H1 (cell line): ENCODE results near the gene GFM1.
A peak's percentile ranks its signal among the peaks of the same experiment; 100 is the strongest.

ENCODE experiments used
- CEBPB ChIP-seq: IDR thresholded peaks from 2 replicates; pipeline ENCODE4 v1.6.1; 2012; ENCODE audit warnings: low read depth, low read length
- FOSL1 ChIP-seq: IDR thresholded peaks from 2 replicates; pipeline ENCODE4 v1.6.1; 2011; ENCODE audit warnings: mild to moderate bottlenecking, low read depth, low read length, moderate library complexity; ENCODE audit not compliant: insufficient read depth
- USF2 ChIP-seq: IDR thresholded peaks from 2 replicates; pipeline ENCODE4 v1.6.1; 2011; ENCODE audit warnings: low read length, improper control_type of control experiment
- YY1 ChIP-seq: IDR thresholded peaks from 2 replicates; pipeline ENCODE4 v1.6.1; 2011; ENCODE audit warnings: low read depth, mild to moderate bottlenecking, low read length
- TF ChIP-seq, protein P1 (sequence below), 3 experiments: IDR thresholded peaks; 1 replicate in 2 of 3; 2 replicates in 1 of 3; pipeline versions ENCODE4 v1.5.1 to v1.6.1; 2011; ENCODE audit warnings: low read length in 3 of 3, mild to moderate bottlenecking in 3 of 3, inconsistent platforms in 2 of 3, low read depth in 1 of 3, moderate library complexity in 1 of 3; ENCODE audit not compliant: insufficient read depth in 1 of 3; ENCODE audit errors: control extremely low read depth in 1 of 3

DNA sequence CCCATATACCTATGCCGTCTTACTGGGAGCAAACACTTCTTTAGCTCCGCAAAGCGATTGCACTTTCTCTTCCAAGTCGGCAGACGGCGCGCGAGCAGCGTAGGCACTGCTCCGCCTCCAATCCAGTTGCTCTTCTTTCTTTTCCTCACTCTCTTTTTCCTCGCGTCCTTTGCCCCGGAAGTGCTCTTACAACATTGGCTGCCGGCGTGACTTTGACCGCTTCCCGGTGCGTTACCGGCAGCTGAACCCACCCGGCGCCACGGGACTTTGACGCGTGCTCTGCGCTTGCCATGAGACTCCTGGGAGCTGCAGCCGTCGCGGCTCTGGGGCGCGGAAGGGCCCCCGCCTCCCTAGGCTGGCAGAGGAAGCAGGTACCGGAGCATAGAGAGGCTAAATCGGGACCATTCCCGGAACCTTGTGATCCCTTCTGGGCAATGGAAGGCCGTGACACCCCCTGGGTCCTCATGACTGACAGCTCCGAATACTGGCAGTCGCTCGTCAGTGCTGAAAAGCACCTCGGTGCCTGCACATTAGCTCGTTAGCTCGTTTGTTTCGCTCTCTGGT is at the start of gene GFM1:
- TF ChIP-seq USF2 (no peak), CEBPB (peak; percentile 30; the same call in 1 of the 2 replicates), FOSL1 (no peak), YY1 (peak; percentile 41; the same call in 1 of the 2 replicates)
- TF ChIP-seq, protein P1, sequence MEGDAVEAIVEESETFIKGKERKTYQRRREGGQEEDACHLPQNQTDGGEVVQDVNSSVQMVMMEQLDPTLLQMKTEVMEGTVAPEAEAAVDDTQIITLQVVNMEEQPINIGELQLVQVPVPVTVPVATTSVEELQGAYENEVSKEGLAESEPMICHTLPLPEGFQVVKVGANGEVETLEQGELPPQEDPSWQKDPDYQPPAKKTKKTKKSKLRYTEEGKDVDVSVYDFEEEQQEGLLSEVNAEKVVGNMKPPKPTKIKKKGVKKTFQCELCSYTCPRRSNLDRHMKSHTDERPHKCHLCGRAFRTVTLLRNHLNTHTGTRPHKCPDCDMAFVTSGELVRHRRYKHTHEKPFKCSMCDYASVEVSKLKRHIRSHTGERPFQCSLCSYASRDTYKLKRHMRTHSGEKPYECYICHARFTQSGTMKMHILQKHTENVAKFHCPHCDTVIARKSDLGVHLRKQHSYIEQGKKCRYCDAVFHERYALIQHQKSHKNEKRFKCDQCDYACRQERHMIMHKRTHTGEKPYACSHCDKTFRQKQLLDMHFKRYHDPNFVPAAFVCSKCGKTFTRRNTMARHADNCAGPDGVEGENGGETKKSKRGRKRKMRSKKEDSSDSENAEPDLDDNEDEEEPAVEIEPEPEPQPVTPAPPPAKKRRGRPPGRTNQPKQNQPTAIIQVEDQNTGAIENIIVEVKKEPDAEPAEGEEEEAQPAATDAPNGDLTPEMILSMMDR (IDR thresholded peaks at IDR 0.05; ENCODE audit: control extremely low read depth in 1 of 3, insufficient read depth in 1 of 3, low read depth in 1 of 3, low read length in 3 of 3), result peak; percentile 81 to 95 (median 91)
